H9 (cell line): ENCODE measurements around the gene DDTL. TPM values are rescaled to one million over a fixed set of nuclear protein-coding genes. Genes with fewer than 3 reads are reported as not detected.

Experiments
- DNase-seq: peaks from one replicate; pipeline ENCODE4 v3.0.0-alpha.2; 2017
- H2AFZ ChIP-seq: one replicate; pipeline ENCODE4 v1.6.1; 2013; ENCODE audit warnings: mild to moderate bottlenecking, low read length, control low read depth, moderate library complexity
- H2AK5ac ChIP-seq: 2 replicates; pipeline ENCODE4 v1.6.1; 2013; ENCODE audit warnings: low read length, control low read depth, mixed read lengths; ENCODE audit not compliant: insufficient read length
- H2BK120ac ChIP-seq: one replicate; pipeline ENCODE4 v1.6.1; 2013; ENCODE audit warnings: low read depth, mild to moderate bottlenecking, low read length, control low read depth, inconsistent platforms; ENCODE audit not compliant: poor library complexity, severe bottlenecking
- H2BK12ac ChIP-seq: 2 replicates; pipeline ENCODE4 v1.6.1; 2013; ENCODE audit warnings: low read length, control low read depth, mixed read lengths, low read depth; ENCODE audit not compliant: insufficient read length
- H2BK15ac ChIP-seq: 2 replicates; pipeline ENCODE4 v1.6.1; 2013; ENCODE audit warnings: low read depth, low read length, control low read depth
- H2BK20ac ChIP-seq: one replicate; pipeline ENCODE4 v1.6.1; 2013; ENCODE audit warnings: low read depth, mild to moderate bottlenecking, low read length, control low read depth, inconsistent platforms; ENCODE audit not compliant: poor library complexity, severe bottlenecking
- H2BK5ac ChIP-seq: 2 replicates; pipeline ENCODE4 v1.6.1; 2013; ENCODE audit warnings: low read length, control low read depth, mixed read lengths; ENCODE audit not compliant: insufficient read length
- H3K14ac ChIP-seq: 2 replicates; pipeline ENCODE4 v1.6.1; 2013; ENCODE audit warnings: low read length, control low read depth; ENCODE audit not compliant: insufficient read depth
- H3K18ac ChIP-seq: 2 replicates; pipeline ENCODE4 v1.6.1; 2013; ENCODE audit warnings: low read depth, mild to moderate bottlenecking, mixed read lengths, low read length, control low read depth; ENCODE audit not compliant: insufficient read length
- H3K23ac ChIP-seq: 2 replicates; pipeline ENCODE4 v1.6.1; 2013; ENCODE audit warnings: low read length, control low read depth, mixed read lengths, low read depth; ENCODE audit not compliant: insufficient read length
- H3K23me2 ChIP-seq: 2 replicates; pipeline ENCODE4 v1.6.1; 2013; ENCODE audit warnings: low read depth, mild to moderate bottlenecking, mixed read lengths, low read length, control low read depth; ENCODE audit not compliant: insufficient read length, poor library complexity, severe bottlenecking
- H3K27ac ChIP-seq: 2 replicates; pipeline ENCODE4 v1.5.1; 2013; ENCODE audit warnings: low read length, control low read depth, mixed read lengths, low read depth; ENCODE audit not compliant: insufficient read length
- H3K27me3 ChIP-seq: 2 replicates; pipeline ENCODE4 v1.6.1; 2013; ENCODE audit warnings: low read length, control low read depth, inconsistent platforms; ENCODE audit not compliant: insufficient read depth
- H3K4ac ChIP-seq: 2 replicates; pipeline ENCODE4 v1.6.1; 2013; ENCODE audit warnings: low read depth, mild to moderate bottlenecking, control low read depth, inconsistent platforms, low read length, moderate library complexity
- H3K4me1 ChIP-seq: 2 replicates; pipeline ENCODE4 v1.6.1; 2013; ENCODE audit warnings: low read length, control low read depth, inconsistent platforms; ENCODE audit not compliant: insufficient read depth
- H3K4me2 ChIP-seq: 2 replicates; pipeline ENCODE4 v1.6.1; 2013; ENCODE audit warnings: low read length, control low read depth, mixed read lengths; ENCODE audit not compliant: insufficient read length, insufficient read depth
- H3K56ac ChIP-seq: 2 replicates; pipeline ENCODE4 v1.6.1; 2013; ENCODE audit warnings: low read depth, mild to moderate bottlenecking, mixed read lengths, low read length, control low read depth; ENCODE audit not compliant: insufficient read length
- H3K79me1 ChIP-seq: 2 replicates; pipeline ENCODE4 v1.6.1; 2013; ENCODE audit warnings: low read depth, mild to moderate bottlenecking, moderate library complexity, low read length, control low read depth, inconsistent platforms; ENCODE audit not compliant: insufficient read depth, poor library complexity, severe bottlenecking
- H3K79me2 ChIP-seq: 2 replicates; pipeline ENCODE4 v1.6.1; 2013; ENCODE audit warnings: low read length, control low read depth, inconsistent platforms; ENCODE audit not compliant: insufficient read depth
- H3K9ac ChIP-seq: 2 replicates; pipeline ENCODE4 v1.6.1; 2013; ENCODE audit warnings: low read length, control low read depth, mixed read lengths; ENCODE audit not compliant: insufficient read length; ENCODE audit errors: extremely low read depth
- H3K9me3 ChIP-seq: one replicate; pipeline ENCODE4 v1.6.1; 2013; ENCODE audit warnings: low read depth, low read length, inconsistent platforms; ENCODE audit not compliant: control insufficient read depth
- H3T11ph ChIP-seq: one replicate; pipeline ENCODE4 v1.6.1; 2013; ENCODE audit warnings: mild to moderate bottlenecking, low read length, control low read depth, inconsistent platforms
- H4K20me1 ChIP-seq: one replicate; pipeline ENCODE4 v1.6.1; 2013; ENCODE audit not compliant: control insufficient read depth, insufficient read length, insufficient read depth
- H4K5ac ChIP-seq: 2 replicates; pipeline ENCODE4 v1.6.1; 2013; ENCODE audit warnings: low read depth, mild to moderate bottlenecking, mixed read lengths, low read length, control low read depth; ENCODE audit not compliant: insufficient read length
- H4K8ac ChIP-seq: replicated peaks from 2 replicates; pipeline ENCODE4 v1.6.1; 2013; ENCODE audit warnings: low read length, control low read depth, mixed read lengths, low read depth; ENCODE audit not compliant: insufficient read length
- H4K91ac ChIP-seq: 2 replicates; pipeline ENCODE4 v1.6.1; 2013; ENCODE audit warnings: low read depth, mild to moderate bottlenecking, moderate library complexity, mixed read lengths, low read length, control low read depth; ENCODE audit not compliant: insufficient read length
- H3K27ac Mint-ChIP-seq, 3 experiments: 2 replicates in 2 of 3; 3 replicates in 1 of 3; pipeline ENCODE4 v1.8.0; 2020 to 2021; ENCODE audit warnings: mixed read lengths in 3 of 3, mild to moderate bottlenecking in 1 of 3, moderate library complexity in 1 of 3
- H3K27me3 Mint-ChIP-seq: 2 replicates; pipeline ENCODE4 v1.8.0; 2021; ENCODE audit warnings: low read depth, mild to moderate bottlenecking, moderate library complexity, mixed read lengths
- H3K36me3 Mint-ChIP-seq, 3 experiments: 2 replicates in 2 of 3; 3 replicates in 1 of 3; pipeline ENCODE4 v1.8.0; 2020 to 2021; ENCODE audit warnings: low read depth in 3 of 3, mixed read lengths in 3 of 3; ENCODE audit not compliant: insufficient read depth in 1 of 3
- H3K4me1 Mint-ChIP-seq, 2 experiments: 2 replicates each; pipeline ENCODE4 v1.8.0; 2020; ENCODE audit warnings: mixed read lengths in 2 of 2
- H3K4me3 Mint-ChIP-seq, 2 experiments: 2 replicates in 1 of 2; 3 replicates in 1 of 2; pipeline ENCODE4 v1.8.0; 2020 to 2021; ENCODE audit warnings: mild to moderate bottlenecking in 2 of 2, mixed read lengths in 2 of 2, moderate library complexity in 1 of 2
- H3K9me3 Mint-ChIP-seq, 2 experiments: 2 replicates in 1 of 2; 3 replicates in 1 of 2; pipeline ENCODE4 v1.8.0; 2020; ENCODE audit warnings: mild to moderate bottlenecking in 2 of 2, mixed read lengths in 2 of 2, moderate library complexity in 1 of 2
- WGBS: extraction: QIAGEN DNeasy Blood & Tissue Kit; methylation state at CpG from one replicate; pipeline ENCODE4 v1.1.7; 2013; ENCODE audit warnings: missing lambda C conversion rate, low lambda C conversion rate, mixed read lengths; ENCODE audit not compliant: insufficient read length; ENCODE audit errors: extremely low coverage; 5-methylcytosine and 5-hydroxymethylcytosine counted together
- total RNA-seq: library from RNA; stranded (reverse); gene quantifications from 2 replicates; pipeline ENCODE4 v1.2.1, GENCODE V29; 2021
- TF ChIP-seq, protein P1 (sequence below): fragments of 200-600 bp; sonication (generic); conservative IDR thresholded peaks from 3 replicates; pipeline ENCODE4 v1.8.0; 2021; ENCODE audit warnings: antibody characterized with exemption, mild to moderate bottlenecking

DDTL gene
- total RNA-seq, 1 experiment from 2014 or later, result not detected

GRCh38 chr22:24005201-24005600 is 38.5 kb downstream of the DDTL start, which contains the start of gene GSTT4:
GSTT4 (minus strand) TSS chr22:24005453; CDS start chr22:24005356, 97 bp downstream.
- no peak within 1 kb of the TSS for H3K56ac ChIP-seq
- no peak within 1 kb of the TSS for H2BK15ac ChIP-seq
- no peak within 1 kb of the TSS for H4K5ac ChIP-seq
- H3K9me3 ChIP-seq, result no peaks in the 10 kb centered on the region
- H3K79me2 ChIP-seq, result no peaks in the 10 kb centered on the region
- no peak within 1 kb of the TSS for H2BK20ac ChIP-seq
- H3K23me2 ChIP-seq, result no peaks in the 10 kb centered on the region
- peaks cover 3% of the 10 kb centered on the region; the same call in 1 of the 2 replicates for H3K4me1 ChIP-seq
- H3K9ac ChIP-seq, result no peak within 1 kb of the TSS
- H3K18ac ChIP-seq, result no peak within 1 kb of the TSS
- no peak within 1 kb of the TSS for H3T11ph ChIP-seq
- peaks cover 12 to 18% of the 10 kb centered on the region in 2 experiments for H3K4me1 Mint-ChIP-seq
- no peak within 1 kb of the TSS for H2BK5ac ChIP-seq
- H3K23ac ChIP-seq, result no peak within 1 kb of the TSS
- H3K4me2 ChIP-seq, result no peak within 1 kb of the TSS
- H3K27me3 ChIP-seq, result no peaks in the 10 kb centered on the region; the same call in 1 of the 2 replicates
- H2BK120ac ChIP-seq, result no peak within 1 kb of the TSS
- H3K4ac ChIP-seq, result no peak within 1 kb of the TSS
- no peak within 1 kb of the TSS; a peak in 1 of 5 replicates for H3K4me3 Mint-ChIP-seq
- no peak within 1 kb of the TSS for H4K8ac ChIP-seq
- no peak for DNase-seq
- peak within 1 kb of the TSS in 1 of 3 experiments; percentile 67; a peak in 1 of 7 replicates for H3K27ac Mint-ChIP-seq
- WGBS, result no CpG with 5 or more reads among the region's 6 CpGs
- no peak within 1 kb of the TSS for H2BK12ac ChIP-seq
- peaks cover 13% of the 10 kb centered on the region for H3K27me3 Mint-ChIP-seq
- H2AFZ ChIP-seq, result no peak within 1 kb of the TSS
- no peaks in the 10 kb centered on the region for H3K79me1 ChIP-seq
- H2AK5ac ChIP-seq, result no peak within 1 kb of the TSS
- H3K9me3 Mint-ChIP-seq, result peaks cover 0 to 4% of the 10 kb centered on the region in 2 experiments; a peak in 2 of 5 replicates
- TF ChIP-seq, protein P1, sequence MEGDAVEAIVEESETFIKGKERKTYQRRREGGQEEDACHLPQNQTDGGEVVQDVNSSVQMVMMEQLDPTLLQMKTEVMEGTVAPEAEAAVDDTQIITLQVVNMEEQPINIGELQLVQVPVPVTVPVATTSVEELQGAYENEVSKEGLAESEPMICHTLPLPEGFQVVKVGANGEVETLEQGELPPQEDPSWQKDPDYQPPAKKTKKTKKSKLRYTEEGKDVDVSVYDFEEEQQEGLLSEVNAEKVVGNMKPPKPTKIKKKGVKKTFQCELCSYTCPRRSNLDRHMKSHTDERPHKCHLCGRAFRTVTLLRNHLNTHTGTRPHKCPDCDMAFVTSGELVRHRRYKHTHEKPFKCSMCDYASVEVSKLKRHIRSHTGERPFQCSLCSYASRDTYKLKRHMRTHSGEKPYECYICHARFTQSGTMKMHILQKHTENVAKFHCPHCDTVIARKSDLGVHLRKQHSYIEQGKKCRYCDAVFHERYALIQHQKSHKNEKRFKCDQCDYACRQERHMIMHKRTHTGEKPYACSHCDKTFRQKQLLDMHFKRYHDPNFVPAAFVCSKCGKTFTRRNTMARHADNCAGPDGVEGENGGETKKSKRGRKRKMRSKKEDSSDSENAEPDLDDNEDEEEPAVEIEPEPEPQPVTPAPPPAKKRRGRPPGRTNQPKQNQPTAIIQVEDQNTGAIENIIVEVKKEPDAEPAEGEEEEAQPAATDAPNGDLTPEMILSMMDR, result no peak
- H3K36me3 Mint-ChIP-seq, result no peaks in the 10 kb centered on the region; a peak in 3 of 7 replicates
- no peak within 1 kb of the TSS for H4K91ac ChIP-seq
- no peak within 1 kb of the TSS for H3K27ac ChIP-seq
- H3K14ac ChIP-seq, result peak within 1 kb of the TSS; percentile 21; the same call in 1 of the 2 replicates
- H4K20me1 ChIP-seq, result peaks cover 2% of the 10 kb centered on the region
